HG03060 (cell line): ENCODE results near the gene EBF3.

Experiments
- ATAC-seq: cut with Tn5 transposase; IDR thresholded peaks from one replicate; pipeline ENCODE4 v1.9.1; 2021; ENCODE audit warnings: low read depth, moderate number of reproducible peaks; ENCODE audit not compliant: unreplicated experiment

EBF3 gene

GRCh38 chr10:129963641-129964501 is at the start of gene EBF3:
EBF3 (minus strand) TSS chr10:129964274; CDS start chr10:129963768, 506 bp downstream.
- ATAC-seq = no peak

DNA sequence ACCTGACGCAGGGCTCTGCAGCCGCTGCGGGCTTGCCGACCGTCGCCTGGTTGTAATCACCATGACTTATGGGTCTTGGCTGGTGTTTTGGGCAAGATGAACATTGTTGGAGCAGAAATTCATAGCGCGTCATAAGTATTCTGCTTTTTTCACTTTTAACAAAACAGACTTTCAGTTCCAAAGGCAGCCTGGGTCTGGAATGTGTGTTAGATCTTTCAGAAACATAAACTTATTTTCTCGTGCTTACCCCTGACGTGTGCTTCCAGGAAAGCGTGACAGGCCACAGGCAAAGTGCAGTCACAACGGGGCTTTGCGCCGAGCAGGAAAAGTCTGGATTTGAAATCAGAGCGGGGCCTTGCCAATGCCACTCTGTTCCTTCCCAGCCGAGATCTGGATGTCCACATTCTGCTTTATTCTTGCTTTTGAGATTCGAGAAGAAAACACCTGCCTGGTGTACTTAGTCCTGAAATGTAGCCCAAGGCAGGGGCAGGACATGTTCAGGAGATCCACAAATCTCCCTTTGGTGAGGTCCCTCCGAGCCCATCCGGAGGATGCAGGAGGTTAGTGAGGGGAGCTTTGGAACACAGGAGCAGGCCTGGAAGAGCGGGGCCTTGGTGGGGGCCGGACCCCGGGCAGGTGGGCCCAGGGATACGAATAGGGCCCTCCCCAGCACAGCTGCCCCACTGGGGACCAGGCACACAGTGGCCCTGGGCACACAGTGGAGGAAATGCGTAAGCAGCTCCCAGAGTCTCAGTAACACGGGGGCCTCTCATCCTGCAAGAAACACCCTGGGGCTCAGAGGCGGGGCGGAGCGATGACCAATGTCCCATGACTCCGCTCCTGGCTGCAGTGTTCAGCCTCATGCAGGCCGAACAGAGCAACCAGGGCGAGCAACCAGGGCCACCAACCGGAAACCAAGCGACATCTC is 49.5 kb upstream of the EBF3 start:
- no peak for ATAC-seq

- no peak for ATAC-seq
These were observed 48.1 kb upstream of the EBF3 start for GRCh38 chr10:130012129-130012528.

DNA sequence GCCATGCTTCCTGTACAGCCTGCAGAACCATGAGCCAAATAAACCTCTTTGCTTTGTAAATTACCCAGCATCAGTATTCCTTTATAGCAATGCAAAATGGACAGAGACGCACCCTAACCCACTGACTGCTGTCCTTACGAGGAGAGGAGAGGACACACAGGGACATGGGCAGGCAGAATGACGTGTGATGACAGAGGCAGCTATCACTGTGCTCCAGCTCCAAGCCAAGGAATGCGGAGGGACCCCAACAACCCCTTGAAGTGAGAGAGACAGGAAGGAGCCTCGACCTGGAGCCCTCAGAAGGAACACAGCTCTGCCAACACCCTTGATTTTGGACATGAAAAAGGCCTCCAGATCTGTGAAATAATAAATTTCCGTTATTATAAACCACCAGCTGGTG is 46.6 kb upstream of the EBF3 start:
- no peak for ATAC-seq

DNA sequence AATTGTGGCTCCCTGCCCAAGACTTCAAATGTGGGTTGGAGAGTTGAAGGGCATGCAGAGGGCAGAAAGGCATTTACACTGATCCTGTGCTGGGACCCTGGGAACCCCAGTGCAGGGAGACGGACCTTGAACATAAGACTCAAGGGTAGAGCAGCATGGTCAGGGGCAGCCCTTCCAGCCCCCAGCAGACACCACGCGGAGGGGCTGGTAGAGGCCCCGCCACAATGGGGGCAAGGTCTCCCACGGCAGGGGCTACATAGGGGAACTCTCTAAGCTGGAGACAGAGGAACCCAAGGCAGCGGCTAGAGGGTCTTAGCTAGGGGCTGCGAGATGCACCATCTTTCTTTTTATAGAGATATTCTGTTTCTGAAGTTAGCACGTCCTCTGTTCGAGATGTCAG is 45.2 kb upstream of the EBF3 start:
- ATAC-seq = no peak

GRCh38 chr10:130003787-130004613 is 39.9 kb upstream of the EBF3 start:
- ATAC-seq = no peak

DNA sequence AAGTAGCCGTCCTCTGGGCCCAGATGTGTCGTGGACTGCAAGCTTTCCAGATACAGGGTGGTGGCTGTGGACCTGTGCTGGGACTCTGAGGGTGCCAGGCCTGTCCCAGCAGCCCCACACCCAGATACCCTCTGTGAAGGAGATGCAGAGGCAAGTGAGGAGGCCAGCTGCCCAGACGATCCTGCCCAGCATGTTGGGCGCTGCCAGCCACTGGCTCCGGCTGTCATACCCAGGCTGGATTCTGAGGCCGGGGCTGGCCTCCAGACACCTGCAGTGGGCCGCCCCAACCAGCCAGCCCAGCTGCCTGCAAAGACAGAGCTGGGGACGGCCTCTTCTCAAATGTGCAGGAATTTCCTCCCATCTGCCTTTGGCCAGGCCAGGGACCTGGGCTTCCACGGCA is 39.1 kb upstream of the EBF3 start:
- ATAC-seq = no peak

GRCh38 chr10:130002606-130003005 is 38.5 kb upstream of the EBF3 start:
- ATAC-seq = no peak

- no peak for ATAC-seq
These were observed 36.8 kb upstream of the EBF3 start for GRCh38 chr10:130000918-130001317.

DNA sequence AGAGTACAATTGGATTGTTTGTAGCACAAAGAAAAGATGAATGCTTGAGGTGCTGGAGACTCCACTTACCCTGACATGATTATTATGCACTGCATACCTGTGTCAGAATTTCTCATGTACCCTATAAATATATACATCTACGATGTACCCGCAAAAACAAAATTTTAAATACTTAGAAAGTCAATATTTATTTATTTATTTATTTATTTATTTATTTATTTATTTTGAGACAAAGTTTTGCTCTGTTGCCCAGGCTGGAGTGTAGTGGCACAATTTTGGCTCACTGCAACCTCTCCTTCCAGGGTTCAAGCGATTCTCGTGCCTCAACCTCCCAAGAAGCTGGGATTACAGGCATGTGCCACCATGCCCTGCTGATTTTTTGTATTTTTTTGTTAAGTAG is 35.1 kb upstream of the EBF3 start:
- no peak for ATAC-seq

GRCh38 chr10:129993621-129994020 is 29.5 kb upstream of the EBF3 start:
- no peak for ATAC-seq

DNA sequence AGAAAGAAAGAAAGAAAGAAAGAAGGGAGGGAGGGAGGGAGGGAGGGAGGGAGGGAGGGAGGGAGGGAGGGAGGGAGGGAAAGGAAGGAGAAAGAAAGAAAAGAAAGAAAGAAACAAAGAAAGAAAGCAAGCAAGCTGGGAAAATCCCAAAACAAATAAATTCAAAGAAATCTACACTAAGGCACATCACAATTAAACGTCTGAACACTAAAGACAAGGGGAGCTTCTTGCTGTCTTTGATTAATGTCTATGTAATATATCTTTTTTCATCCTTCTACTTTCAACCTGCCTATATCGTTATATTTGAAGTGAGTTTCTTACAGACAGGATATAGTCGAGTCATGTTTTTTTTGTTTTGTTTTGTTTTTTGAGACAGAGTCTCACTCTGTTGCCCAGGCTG is 28.3 kb upstream of the EBF3 start:
- no peak for ATAC-seq

DNA sequence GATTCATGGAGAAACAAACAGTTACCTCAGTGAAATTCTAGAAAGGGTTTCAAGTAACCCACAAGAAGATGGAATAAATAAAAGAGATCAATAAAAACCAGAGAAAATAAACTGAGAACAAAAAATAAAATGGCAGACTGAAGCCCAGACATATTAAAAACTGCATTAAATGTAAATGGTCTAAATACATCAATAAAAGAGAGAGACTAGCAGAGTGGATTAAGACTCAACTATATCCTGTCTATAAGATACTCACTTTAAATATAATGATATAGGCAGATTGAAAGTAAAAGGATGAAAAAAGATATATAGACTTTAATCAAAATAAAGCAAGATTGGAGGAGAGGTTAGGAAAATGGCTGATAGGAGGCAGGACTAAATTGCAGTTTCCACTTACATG is 18.8 kb upstream of the EBF3 start:
- ATAC-seq = no peak

GRCh38 chr10:129978980-129979379 is 14.9 kb upstream of the EBF3 start:
- ATAC-seq = no peak

GRCh38 chr10:129978322-129978721 is 14.2 kb upstream of the EBF3 start:
- ATAC-seq = no peak

DNA sequence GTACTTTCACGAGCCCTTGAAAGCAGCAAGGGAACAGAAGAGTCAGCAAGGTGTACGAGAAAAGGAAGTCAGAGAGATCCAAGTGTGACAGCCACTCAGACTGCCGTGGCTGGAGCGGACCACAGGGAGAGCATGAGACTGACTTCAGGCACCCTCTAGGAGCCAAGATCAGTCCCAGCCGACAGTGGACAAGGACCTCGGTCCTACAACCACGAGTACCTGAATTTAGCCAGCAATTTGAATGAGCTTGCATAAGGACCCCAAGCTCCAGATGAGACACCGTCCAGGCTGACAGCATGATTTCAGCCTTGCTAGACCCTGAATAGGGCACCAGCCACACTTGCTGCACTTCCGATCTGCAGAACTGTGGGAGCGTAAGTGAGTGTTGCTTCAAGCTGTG is 13.7 kb upstream of the EBF3 start:
- no peak for ATAC-seq

- no peak for ATAC-seq
These were observed 9.6 kb upstream of the EBF3 start for GRCh38 chr10:129973674-129974059.

GRCh38 chr10:129972966-129973673 is 9.0 kb upstream of the EBF3 start:
- no peak for ATAC-seq

DNA sequence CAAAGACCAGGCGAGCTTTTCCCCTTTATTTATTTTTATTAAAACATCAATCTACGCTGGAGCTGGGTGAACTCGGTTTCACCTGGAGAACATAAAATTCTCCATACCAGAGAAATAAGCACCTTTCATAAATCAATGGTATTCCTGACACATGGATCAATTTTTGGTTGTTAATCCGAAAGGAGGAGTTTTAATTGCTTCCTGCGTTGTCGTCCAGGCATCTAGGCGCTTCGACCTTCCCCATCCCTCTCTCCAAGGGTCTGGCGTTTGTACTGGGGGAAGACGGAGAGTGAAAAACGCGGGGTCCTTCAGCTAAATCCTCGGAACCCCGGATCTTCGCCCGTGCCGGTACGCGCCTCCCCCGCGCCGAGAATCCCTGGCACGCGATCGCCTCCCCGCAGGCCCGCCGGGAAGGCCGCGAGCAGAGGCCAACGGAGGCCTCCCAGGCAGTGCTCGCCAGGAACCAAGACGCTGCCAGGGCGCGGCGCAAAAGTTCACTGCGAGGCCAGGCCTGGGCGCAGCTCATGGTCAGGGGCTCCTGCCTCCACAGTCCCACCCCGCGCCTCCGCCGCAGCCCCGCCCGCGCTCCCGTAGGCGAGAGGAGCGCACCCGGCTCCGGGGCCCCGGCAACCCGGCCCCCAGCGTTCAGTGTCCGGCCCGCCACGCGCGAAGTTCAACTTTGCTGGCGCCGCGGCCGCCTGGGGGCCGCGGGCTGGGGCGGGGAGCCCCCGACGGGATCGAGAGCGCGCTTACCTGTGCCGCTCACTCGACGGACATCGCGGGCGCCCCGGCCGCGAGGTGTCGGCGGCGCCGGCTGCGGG is 8.3 kb upstream of the EBF3 start:
- no peak for ATAC-seq
